H1 (cell line): ENCODE results near the gene GALNT2. TPM values are rescaled to one million over a fixed set of nuclear protein-coding genes. Genes with fewer than 3 reads are reported as not detected.

Experiments used
- CTCF ChIA-PET: fragments of 300-600 bp; sonication (Branson Sonifier 250); formaldehyde crosslinking; loops from one replicate; lab custom pipeline; 2021; ENCODE audit not compliant: partially characterized antibody; lab: Charles Lee
- POLR2A ChIA-PET: fragments of 300-600 bp; sonication (Branson Sonifier 250); formaldehyde crosslinking; loops from one replicate; lab custom pipeline; 2021; ENCODE audit warnings: inconsistent platforms; ENCODE audit not compliant: partially characterized antibody; lab: Charles Lee
- DNase-seq, 2 experiments: peaks; one replicate each; pipeline versions ENCODE4 v3.0.0 to v3.0.0-alpha.2; 2010 to 2022; ENCODE audit warnings: low spot score in 2 of 2, low read depth in 1 of 2, mixed read lengths in 1 of 2
- FAIRE-seq: peaks from 2 replicates; lab custom pipeline; 2011; peaks lifted over from hg19 to GRCh38; lab: Jason Lieb, UNC
- H2AFZ ChIP-seq: 2 replicates; pipeline ENCODE4 v1.8.1; 2012; ENCODE audit warnings: low read length, inconsistent platforms
- H2AK5ac ChIP-seq: 2 replicates; pipeline ENCODE4 v1.6.1; 2013; ENCODE audit warnings: low read depth, low read length
- H2BK120ac ChIP-seq: replicated peaks from 2 replicates; pipeline ENCODE3; 2013; ENCODE audit warnings: low read depth, low read length, inconsistent platforms
- H2BK12ac ChIP-seq: 2 replicates; pipeline ENCODE4 v1.6.1; 2013; ENCODE audit warnings: low read depth, low read length
- H2BK15ac ChIP-seq: 2 replicates; pipeline ENCODE4 v1.6.1; 2013; ENCODE audit warnings: low read length
- H2BK20ac ChIP-seq: 2 replicates; pipeline ENCODE4 v1.6.1; 2013; ENCODE audit warnings: low read length
- H2BK5ac ChIP-seq: 2 replicates; pipeline ENCODE4 v1.6.1; 2013; ENCODE audit warnings: low read depth, low read length
- H3K14ac ChIP-seq: 2 replicates; pipeline ENCODE4 v1.6.1; 2013; ENCODE audit warnings: inconsistent platforms; ENCODE audit not compliant: insufficient read length
- H3K18ac ChIP-seq: 2 replicates; pipeline ENCODE4 v1.6.1; 2013; ENCODE audit warnings: low read length; ENCODE audit errors: extremely low read depth
- H3K23ac ChIP-seq: 2 replicates; pipeline ENCODE4 v1.6.1; 2013; ENCODE audit warnings: inconsistent platforms; ENCODE audit not compliant: insufficient read length
- H3K23me2 ChIP-seq: 2 replicates; pipeline ENCODE4 v1.6.1; 2013; ENCODE audit warnings: low read depth, low read length
- H3K27ac ChIP-seq: 2 replicates; pipeline ENCODE4 v1.6.1; 2011; ENCODE audit warnings: low read depth, low read length, inconsistent platforms
- H3K27me3 ChIP-seq, 4 experiments: replicated peaks in 1 of 4; 1 replicate in 1 of 4; 2 replicates in 3 of 4; pipeline versions ENCODE4 v1.6.1 to v1.8.1; 2011 to 2013; ENCODE audit warnings: low read length in 3 of 4, mild to moderate bottlenecking in 3 of 4, inconsistent platforms in 2 of 4, mixed read lengths in 2 of 4, moderate library complexity in 1 of 4; ENCODE audit not compliant: control insufficient read depth in 3 of 4, insufficient read depth in 3 of 4; ENCODE audit errors: extremely low read depth in 1 of 4
- H3K36me3 ChIP-seq, 4 experiments: 2 replicates each; pipeline versions ENCODE4 v1.6.1 to v1.8.1; 2011 to 2013; ENCODE audit warnings: mild to moderate bottlenecking in 4 of 4, low read length in 3 of 4, moderate library complexity in 2 of 4, control low read depth in 1 of 4, inconsistent platforms in 1 of 4; ENCODE audit not compliant: insufficient read depth in 4 of 4, control insufficient read depth in 2 of 4
- H3K4ac ChIP-seq: replicated peaks from 2 replicates; pipeline ENCODE3; 2013; ENCODE audit warnings: low read length, low read depth, mixed read lengths, inconsistent platforms; ENCODE audit not compliant: insufficient read length
- H3K4me1 ChIP-seq, 4 experiments: replicated peaks in 1 of 4; 1 replicate in 1 of 4; 2 replicates in 3 of 4; pipeline versions ENCODE4 v1.6.1 to v1.8.1; 2011 to 2013; ENCODE audit warnings: low read length in 3 of 4, inconsistent platforms in 2 of 4, mixed read lengths in 1 of 4; ENCODE audit not compliant: insufficient read depth in 4 of 4, control insufficient read depth in 3 of 4
- H3K4me2 ChIP-seq, 2 experiments: 2 replicates each; pipeline versions ENCODE4 v1.6.1 to v1.8.1; 2011 to 2013; ENCODE audit warnings: low read depth in 2 of 2, low read length in 2 of 2, control low read depth in 1 of 2, inconsistent platforms in 1 of 2, mild to moderate bottlenecking in 1 of 2; ENCODE audit not compliant: insufficient read depth in 1 of 2
- H3K4me3 ChIP-seq, 4 experiments: fragments of 200-600, 300-600 bp in 1 of 4; sonication (generic), shearing (Covaris generic), sonication (Bioruptor Twin) in 1 of 4; 2 replicates each; pipeline versions ENCODE4 v1.5.1 to v1.8.1; 2011 to 2016; ENCODE audit warnings: low read length in 4 of 4, low read depth in 3 of 4, control low read depth in 2 of 4, inconsistent platforms in 2 of 4, mild to moderate bottlenecking in 2 of 4, mixed read lengths in 1 of 4, moderate library complexity in 1 of 4; ENCODE audit not compliant: insufficient read depth in 2 of 4; ENCODE audit errors: extremely low read depth in 1 of 4
- H3K56ac ChIP-seq: replicated peaks from 2 replicates; pipeline ENCODE3; 2013; ENCODE audit warnings: low read depth, mild to moderate bottlenecking, mixed read lengths, low read length, inconsistent platforms; ENCODE audit not compliant: insufficient read length
- H3K79me1 ChIP-seq: 2 replicates; pipeline ENCODE4 v1.6.1; 2013; ENCODE audit warnings: low read depth, low read length, control low read depth
- H3K79me2 ChIP-seq, 2 experiments: 2 replicates each; pipeline versions ENCODE4 v1.6.1 to v1.8.1; 2012 to 2013; ENCODE audit warnings: low read length in 2 of 2, mild to moderate bottlenecking in 2 of 2, inconsistent platforms in 1 of 2; ENCODE audit not compliant: insufficient read depth in 2 of 2, control insufficient read depth in 1 of 2
- H3K9ac ChIP-seq, 4 experiments: replicated peaks in 1 of 4; 1 replicate in 1 of 4; 2 replicates in 3 of 4; pipeline versions ENCODE4 v1.6.1 to v1.8.1; 2011 to 2013; ENCODE audit warnings: low read depth in 3 of 4, low read length in 3 of 4, control low read depth in 2 of 4, mild to moderate bottlenecking in 2 of 4, moderate library complexity in 2 of 4, inconsistent platforms in 1 of 4; ENCODE audit errors: extremely low read depth in 1 of 4
- H3K9me3 ChIP-seq, 2 experiments: 2 replicates each; pipeline versions ENCODE4 v1.6.1 to v1.8.1; 2012 to 2013; ENCODE audit warnings: mild to moderate bottlenecking in 2 of 2, moderate library complexity in 2 of 2, control low read depth in 1 of 2, inconsistent platforms in 1 of 2, low read depth in 1 of 2, low read length in 1 of 2, mixed read lengths in 1 of 2; ENCODE audit not compliant: insufficient read depth in 2 of 2
- H4K20me1 ChIP-seq, 2 experiments: replicated peaks in 1 of 2; 2 replicates each; pipeline versions ENCODE3 to v1.8.1; 2011 to 2013; ENCODE audit warnings: inconsistent platforms in 2 of 2, low read length in 2 of 2, mild to moderate bottlenecking in 1 of 2; ENCODE audit not compliant: insufficient read depth in 2 of 2, control insufficient read depth in 1 of 2
- H4K5ac ChIP-seq: 2 replicates; pipeline ENCODE4 v1.6.1; 2013; ENCODE audit warnings: low read length, low read depth, mixed read lengths, inconsistent platforms; ENCODE audit not compliant: insufficient read length
- H4K8ac ChIP-seq: 2 replicates; pipeline ENCODE4 v1.8.0; 2013; ENCODE audit warnings: mild to moderate bottlenecking, moderate library complexity, low read length, inconsistent platforms; ENCODE audit not compliant: insufficient read depth; ENCODE audit errors: extremely low read depth
- H4K91ac ChIP-seq: replicated peaks from 2 replicates; pipeline ENCODE3; 2013; ENCODE audit warnings: low read length, mixed read lengths, inconsistent platforms; ENCODE audit not compliant: insufficient read length
- CHD1 ChIP-seq: IDR thresholded peaks from 2 replicates; pipeline ENCODE4 v1.6.1; 2012; ENCODE audit warnings: low read depth, low read length, improper control_type of control experiment
- WGBS, 2 experiments: shearing (Covaris generic) in 1 of 2; methylation state at CpG; one replicate each; pipeline versions ENCODE4 v1.1.6 to v1.1.7; 2013 to 2015; ENCODE audit warnings: low lambda C conversion rate in 2 of 2, mixed read lengths in 2 of 2, inconsistent platforms in 1 of 2, low coverage in 1 of 2, missing lambda C conversion rate in 1 of 2; ENCODE audit not compliant: insufficient replicate concordance in 2 of 2, insufficient coverage in 1 of 2, insufficient read length in 1 of 2; ENCODE audit errors: extremely low coverage in 1 of 2, missing lambda C conversion rate in 1 of 2; 5-methylcytosine and 5-hydroxymethylcytosine counted together
- polyA plus RNA-seq, 7 experiments: library from polyadenylated mRNA; depleted of rRNA in 3 of 7; stranded (reverse) in 5 of 7; unstranded in 2 of 7; fragments of >200 nt in 5 of 7; fragments of 200-250 nt in 2 of 7; gene quantifications; 1 replicate in 5 of 7; 2 replicates in 1 of 7; 4 replicates in 1 of 7; pipeline versions ENCODE4 v1.2.1 to v1.2.3, GENCODE V29; 2011 to 2013; ENCODE audit warnings: missing spikeins in 2 of 7, mixed read lengths in 2 of 7
- total RNA-seq: library from RNA; stranded (reverse); fragmentation: NEBNext Ultra II Directional; extraction: Animal tissue kit (Norgen Biotek cat#: 25700); gene quantifications from 2 replicates; pipeline ENCODE4 v1.2.1, GENCODE V29; 2021

Gene GALNT2
- total and polyA plus RNA-seq, 2 of the 8 experiments (the other 6 are each of a cell fraction or from before 2014, with no cell fraction given) = 34.5 to 75.3 TPM

DNA sequence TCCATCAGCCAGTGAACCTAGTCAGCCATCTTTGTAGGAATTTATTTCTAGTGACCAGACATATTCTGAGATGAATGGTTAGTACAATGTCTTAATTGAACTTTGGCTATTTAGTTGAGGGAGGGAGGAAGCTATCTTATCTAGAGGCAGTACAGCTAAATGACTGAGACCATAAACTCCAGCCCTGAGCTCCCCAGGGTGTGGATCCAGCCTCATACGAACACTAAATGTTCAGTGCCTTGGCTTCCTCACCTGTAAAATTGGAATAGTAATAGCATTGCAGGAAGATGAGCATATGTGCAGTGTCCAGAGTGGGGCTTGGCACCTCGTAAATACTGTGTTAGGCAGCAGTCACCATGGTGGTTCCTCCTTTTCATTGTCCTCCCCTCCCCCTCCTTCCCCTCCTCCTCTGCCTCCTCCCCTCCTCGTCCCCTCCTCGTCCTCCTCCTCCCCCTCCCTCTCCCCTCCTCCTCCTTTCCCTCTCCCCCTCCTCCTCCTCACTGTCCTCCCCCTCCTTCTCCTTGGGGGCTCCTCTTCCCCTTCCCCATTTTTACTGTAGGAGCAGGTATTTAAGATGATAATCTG lies 108.2 kb downstream of the GALNT2 start:
- POLR2A ChIA-PET = interaction anchor here (1.2 kb wide), 1 partner anchor 10 kb away, joined by 4 read pairs; no protein-coding TSS in a partner anchor
- H3K79me1 ChIP-seq = no peaks in the 10 kb centered on the region
- no peaks in the 10 kb centered on the region for H3K9me3 ChIP-seq
- H3K27ac ChIP-seq = no peak overlapping the region
- TF ChIP-seq CHD1 = no peak
- FAIRE-seq (no peak), DNase-seq (peak in 1 of 2 experiments; percentile 30)
- H4K91ac ChIP-seq = no peak overlapping the region
- H3K27me3 ChIP-seq = no peaks in the 10 kb centered on the region
- 12 to 47% methylated on average over 2 to 4 of the region's 4 CpGs for WGBS, 2 experiments
- H3K79me2 ChIP-seq = peaks cover 0 to 15% of the 10 kb centered on the region in 2 experiments; a peak in 3 of 4 replicates
- 0 out of 2 replicates have a peak overlapping the region, but pooled peaks have one; percentile 31 for H2BK15ac ChIP-seq
- no peak overlapping the region for H2BK20ac ChIP-seq
- H3K23ac ChIP-seq = no peak overlapping the region
- no peak overlapping the region for H3K56ac ChIP-seq
- H3K23me2 ChIP-seq = no peaks in the 10 kb centered on the region
- H3K4me3 ChIP-seq = no peak overlapping the region
- no peak overlapping the region for H2BK120ac ChIP-seq
- no peak overlapping the region for H2AFZ ChIP-seq
- CTCF ChIA-PET = interaction anchor here (0.5 to 1.2 kb wide), 3 partner anchors 39 to 327 kb away, joined by 3 to 4 read pairs (median 3); no protein-coding TSS in a partner anchor
- no peak overlapping the region for H2BK12ac ChIP-seq
- H2BK5ac ChIP-seq = no peak overlapping the region
- H3K4ac ChIP-seq = no peak overlapping the region
- H4K8ac ChIP-seq = no peak overlapping the region
- peaks cover 2 to 16% (median 7%) of the 10 kb centered on the region in 4 experiments for H3K4me1 ChIP-seq
- no peak overlapping the region for H3K4me2 ChIP-seq
- H3K9ac ChIP-seq = no peak overlapping the region
- H4K5ac ChIP-seq = no peak overlapping the region
- H3K36me3 ChIP-seq = peaks cover 0 to 6% (median 1%) of the 10 kb centered on the region in 4 experiments; a peak in 3 of 8 replicates
- no peaks in the 10 kb centered on the region for H4K20me1 ChIP-seq
- 0 out of 2 replicates have a peak overlapping the region, but pooled peaks have one; percentile 51 for H3K18ac ChIP-seq
- no peak overlapping the region for H2AK5ac ChIP-seq
- no peak overlapping the region for H3K14ac ChIP-seq
